ENCODE results near the gene ABL1. TPM values are rescaled to one million over a fixed set of nuclear protein-coding genes. Genes with fewer than 3 reads are reported as not detected.

Gene ABL1
- total RNA-seq, 1 experiment from 2014 or later, result 11.4 TPM

DNA sequence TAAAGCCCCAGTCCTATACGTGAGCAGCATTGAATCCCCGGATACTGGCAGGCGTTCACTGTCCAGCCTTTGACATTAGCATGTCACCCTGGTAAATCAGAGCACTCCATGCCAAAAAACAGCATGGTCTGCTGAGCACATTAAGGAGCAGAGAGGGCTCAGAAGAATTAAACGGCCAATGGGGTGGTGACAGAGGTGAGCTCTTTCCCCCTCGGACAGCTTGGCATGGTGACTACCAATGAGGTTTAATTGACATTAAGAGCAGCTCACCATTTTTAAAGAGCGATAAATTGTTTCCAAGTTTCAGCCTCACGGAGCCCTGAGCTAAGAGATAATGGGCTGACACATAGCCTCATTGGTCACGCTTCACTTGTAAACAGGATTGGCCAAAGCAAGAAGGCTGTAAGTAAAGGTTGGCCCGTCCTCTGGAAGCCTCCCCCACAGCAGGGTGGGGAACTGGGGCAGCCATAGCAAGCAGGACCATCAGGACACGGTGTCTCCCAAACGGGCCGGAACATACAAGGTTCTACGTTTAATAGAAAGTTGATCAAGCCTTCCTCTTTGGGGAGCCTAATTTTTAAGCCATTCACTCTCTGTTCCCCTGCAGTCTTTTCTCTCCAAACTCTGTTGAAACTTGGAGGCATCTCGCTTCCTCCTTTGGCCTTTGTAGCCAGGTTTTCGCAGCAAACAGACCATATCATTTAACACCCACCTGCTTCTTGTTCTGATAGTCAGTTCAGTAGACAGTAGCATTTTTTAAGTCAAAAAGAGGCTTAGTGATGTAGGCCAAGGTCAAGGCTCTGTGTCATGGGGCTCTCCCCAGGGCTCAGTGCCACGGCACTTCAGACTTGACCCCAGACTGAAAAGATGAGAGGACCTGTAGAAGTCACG is 35.7 kb downstream of the ABL1 start:
- DNase-seq (ENCODE audit: low read depth), result peak; percentile 19

DNA sequence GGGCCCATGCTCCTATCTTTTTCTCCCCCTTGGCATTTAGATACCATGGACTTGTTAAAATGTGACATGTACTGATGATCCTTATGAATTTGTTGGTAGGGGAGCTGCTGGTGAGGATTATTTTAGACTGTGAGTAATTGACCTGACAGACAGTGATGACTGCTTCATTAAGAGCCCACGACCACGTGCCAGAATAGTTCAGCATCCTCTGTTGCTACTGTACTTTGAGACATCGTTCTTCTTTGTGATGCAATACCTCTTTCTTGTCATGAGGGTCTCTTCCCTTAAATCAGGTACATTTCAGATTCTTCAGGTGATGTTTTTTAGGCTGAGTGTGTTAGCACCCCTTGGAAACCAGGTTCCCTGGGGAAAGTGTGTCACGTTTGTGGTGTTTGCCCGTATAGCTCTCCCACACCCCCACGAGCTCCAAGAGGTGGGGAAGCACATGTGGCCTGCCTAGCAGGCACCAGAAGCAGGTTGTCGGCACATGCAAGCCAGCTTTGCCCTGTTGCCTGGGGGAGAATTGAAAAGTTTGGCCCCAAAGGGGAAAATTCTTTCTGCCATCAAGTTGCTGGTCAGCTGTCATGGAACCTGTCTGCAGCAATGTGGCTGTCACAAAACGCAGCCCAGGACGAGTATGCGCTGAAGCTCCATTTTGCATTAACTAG is 36.5 kb downstream of the ABL1 start:
- no peak for DNase-seq (ENCODE audit: low read depth)

DNA sequence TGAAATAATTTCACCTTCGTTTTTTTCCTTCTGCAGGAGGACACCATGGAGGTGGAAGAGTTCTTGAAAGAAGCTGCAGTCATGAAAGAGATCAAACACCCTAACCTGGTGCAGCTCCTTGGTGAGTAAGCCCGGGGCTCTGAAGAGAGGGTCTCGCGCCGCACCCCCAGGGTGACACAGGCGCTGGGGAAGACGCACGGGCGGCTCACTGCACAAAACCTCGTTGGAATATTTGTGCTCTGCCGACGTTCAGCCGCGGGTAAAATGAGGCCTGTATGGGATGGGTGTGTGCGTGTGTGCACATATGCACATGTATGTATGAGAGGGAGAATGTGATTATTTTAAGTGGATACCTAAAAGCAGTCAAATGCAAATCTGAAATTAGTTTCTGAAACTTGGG is 37.0 kb downstream of the ABL1 start:
- no peak for DNase-seq (ENCODE audit: low read depth)

DNA sequence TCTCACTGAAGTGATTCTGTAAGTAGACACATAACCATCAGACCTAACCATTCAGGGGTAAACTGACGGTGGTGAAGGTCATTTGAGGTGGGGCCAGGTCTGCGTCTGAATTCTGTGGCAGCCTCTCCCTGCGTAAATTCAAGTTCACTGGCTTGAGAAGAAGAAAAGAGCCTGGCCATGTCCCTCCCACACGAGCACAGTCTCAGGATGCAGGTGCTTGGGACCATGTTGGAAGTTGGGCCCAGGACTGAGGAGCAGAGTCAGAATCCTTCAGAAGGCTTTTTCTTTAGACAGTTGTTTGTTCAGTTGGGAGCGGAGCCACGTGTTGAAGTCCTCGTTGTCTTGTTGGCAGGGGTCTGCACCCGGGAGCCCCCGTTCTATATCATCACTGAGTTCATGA is 37.5 kb downstream of the ABL1 start:
- no peak for DNase-seq (ENCODE audit: low read depth)

DNA sequence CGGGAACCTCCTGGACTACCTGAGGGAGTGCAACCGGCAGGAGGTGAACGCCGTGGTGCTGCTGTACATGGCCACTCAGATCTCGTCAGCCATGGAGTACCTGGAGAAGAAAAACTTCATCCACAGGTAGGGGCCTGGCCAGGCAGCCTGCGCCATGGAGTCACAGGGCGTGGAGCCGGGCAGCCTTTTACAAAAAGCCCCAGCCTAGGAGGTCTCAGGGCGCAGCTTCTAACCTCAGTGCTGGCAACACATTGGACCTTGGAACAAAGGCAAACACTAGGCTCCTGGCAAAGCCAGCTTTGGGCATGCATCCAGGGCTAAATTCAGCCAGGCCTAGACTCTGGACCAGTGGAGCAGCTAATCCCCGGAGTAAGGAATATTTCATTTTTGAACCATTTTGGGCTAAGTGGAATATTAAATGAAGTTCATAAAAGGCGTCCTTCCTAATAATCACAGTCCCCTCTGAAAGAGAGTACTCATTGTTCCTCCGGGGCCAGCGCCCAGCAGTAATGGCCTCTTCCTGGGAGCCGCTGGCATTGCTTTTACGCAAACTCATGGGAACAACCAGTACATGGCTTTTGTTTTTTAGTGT is 38.0 kb downstream of the ABL1 start:
- no peak for DNase-seq (ENCODE audit: low read depth)

DNA sequence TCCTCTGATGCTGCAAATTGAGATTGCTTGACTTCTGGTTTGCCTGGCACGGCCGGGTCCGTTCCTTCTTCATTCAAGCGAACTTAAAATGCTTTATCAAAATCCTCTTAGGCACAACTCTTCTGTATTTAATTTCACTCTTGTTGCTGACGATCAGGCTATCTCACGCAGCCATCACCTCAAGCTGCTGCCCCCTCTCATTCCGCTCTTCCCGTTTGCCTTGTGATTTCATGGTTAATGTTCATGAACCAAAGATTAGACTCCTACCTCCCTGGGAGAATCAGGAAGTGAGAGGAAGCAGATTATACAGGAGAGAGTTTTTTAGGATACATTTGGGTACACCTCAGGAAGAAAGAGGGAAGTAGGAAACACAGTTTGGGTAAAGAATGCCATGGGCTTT is 38.9 kb downstream of the ABL1 start:
- no peak for DNase-seq (ENCODE audit: low read depth)

DNA sequence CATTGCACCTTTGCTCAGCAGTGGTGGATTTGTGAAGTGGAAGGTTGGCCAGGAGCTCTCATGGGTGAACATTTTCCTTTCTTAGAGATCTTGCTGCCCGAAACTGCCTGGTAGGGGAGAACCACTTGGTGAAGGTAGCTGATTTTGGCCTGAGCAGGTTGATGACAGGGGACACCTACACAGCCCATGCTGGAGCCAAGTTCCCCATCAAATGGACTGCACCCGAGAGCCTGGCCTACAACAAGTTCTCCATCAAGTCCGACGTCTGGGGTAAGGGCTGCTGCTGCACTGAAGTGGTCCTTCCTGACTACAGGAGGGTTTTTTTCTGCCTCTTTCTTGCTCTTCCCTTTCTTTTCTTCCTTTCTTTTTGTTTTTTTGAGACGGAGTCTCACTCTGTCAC is 39.7 kb downstream of the ABL1 start:
- DNase-seq (ENCODE audit: low read depth), result no peak

DNA sequence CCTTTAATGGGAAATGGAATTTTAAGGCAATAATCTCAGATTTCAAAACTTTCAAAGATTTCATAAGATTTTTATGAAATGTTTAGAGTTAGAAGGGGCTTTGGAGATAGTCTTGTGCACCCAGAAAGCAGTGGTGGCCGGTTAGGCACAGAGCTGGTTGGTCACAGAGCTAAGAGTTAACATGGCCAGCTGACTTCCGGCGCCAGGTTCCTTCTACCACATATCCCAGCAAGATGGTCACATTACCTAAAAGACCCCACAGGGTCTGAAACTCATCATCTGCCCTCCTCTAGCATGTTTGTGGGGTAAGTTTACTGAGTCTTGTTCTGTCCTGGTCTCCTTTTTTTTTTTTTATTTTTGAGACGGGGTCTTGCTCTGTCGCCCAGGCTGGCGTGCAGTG is 42.2 kb downstream of the ABL1 start:
- no peak for DNase-seq (ENCODE audit: low read depth)

DNA sequence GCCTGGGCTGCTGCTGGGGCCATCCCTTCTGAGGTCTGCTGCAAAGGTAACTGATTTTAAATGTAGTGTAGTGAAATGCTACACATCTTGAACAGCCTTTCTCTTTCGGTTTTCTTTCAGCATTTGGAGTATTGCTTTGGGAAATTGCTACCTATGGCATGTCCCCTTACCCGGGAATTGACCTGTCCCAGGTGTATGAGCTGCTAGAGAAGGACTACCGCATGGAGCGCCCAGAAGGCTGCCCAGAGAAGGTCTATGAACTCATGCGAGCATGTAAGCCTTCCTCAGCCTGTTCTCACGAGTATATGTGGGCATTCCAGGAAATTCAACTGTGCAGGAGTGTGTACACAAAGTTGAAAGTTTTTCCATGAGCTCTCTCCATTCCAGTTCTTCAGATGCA is 43.2 kb downstream of the ABL1 start:
- DNase-seq (ENCODE audit: low read depth), result no peak

DNA sequence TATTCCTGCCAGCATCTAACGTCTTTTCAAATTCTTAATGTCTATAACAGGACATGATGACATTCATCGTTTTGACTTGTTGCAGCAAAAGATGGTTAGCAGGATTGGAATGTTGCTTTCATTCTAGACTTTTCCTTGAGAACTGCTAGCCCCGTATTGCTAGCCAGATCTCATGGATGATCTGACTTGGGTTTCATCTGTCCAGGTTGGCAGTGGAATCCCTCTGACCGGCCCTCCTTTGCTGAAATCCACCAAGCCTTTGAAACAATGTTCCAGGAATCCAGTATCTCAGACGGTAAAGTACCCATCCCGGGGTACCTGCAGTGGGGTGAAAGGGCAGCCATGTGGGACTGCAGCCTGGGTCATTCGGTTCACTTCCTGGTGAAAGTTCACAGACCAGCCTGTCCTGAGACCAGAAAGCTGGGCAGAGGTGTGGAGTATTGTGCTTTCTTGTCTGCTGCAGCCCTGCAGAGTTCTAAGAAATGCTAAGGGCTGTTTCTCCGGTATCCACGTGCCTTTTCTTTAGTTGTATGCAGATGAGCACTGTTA is 44.9 kb downstream of the ABL1 start:
- DNase-seq (ENCODE audit: low read depth), result no peak

DNA sequence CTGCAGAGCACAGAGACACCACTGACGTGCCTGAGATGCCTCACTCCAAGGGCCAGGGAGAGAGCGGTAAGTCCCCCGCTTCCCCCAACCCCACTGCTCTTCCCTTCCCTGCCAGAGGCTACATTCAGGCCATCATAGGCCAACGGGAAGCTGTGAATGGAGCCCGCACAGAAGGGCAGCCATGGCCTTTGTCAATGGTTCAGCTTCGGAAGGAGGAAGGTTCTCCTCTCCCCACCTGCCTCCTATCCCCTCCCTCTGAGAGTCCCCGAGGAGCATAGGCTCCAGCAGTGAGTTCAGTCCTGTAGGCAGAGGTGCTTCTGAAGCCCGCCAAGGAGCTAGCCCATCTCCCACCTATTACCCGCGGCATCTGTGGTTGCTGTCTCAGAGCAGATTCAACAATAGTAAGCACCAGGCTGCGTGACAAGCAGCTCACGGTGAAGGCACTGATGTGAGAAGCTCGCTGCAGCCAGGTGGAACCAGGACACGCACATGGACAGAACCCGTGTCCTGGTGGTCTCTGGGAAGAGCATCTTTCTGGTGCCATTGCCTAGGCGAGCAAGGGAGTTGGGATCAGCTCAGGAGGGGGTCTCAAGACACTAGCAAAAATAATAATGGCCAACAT is 45.7 kb downstream of the ABL1 start:
- no peak for DNase-seq (ENCODE audit: low read depth)

DNA sequence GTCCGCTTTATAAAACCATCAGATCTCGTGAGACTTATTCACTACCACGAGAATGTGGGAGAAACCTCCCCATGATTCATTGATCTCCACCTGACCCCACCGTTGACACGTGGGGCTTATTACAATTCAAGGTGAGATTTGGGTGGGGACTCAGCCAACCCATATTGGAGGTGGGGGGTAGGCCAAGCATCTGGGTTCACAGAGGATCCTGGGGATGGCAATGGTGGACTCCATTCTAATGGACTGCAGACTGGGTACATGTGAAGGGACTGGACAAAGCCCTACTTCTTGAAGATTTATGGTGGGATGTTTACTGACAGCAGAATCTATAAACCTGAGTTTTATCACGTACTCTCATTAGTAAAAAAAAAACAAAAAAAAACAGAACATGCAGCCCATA is 46.5 kb downstream of the ABL1 start:
- DNase-seq (ENCODE audit: low read depth), result no peak

DNA sequence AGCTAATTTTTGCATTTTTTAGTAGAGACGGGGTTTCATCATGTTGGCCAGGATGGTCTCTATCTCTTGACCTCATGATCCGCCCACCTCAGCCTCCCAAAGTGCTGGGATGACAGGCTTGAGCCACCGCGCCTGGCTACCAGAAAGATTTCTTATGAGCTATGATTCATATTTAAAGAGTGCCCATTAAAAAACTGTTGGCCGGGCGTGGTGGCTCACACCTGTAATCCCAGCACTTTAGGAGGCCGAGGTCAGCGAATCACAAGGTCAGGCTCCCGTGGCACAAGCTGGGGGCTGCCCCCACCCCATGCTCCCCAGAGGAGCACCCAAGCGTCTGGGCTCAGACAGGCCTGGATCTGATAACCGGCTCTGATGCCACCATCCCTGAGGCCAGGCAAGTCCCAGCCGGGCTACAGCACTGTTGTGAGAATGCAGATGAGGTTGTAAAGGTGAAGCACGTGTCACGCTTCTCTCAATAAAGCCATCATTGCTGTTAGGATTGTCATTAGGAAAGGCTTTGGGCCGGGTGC is 47.7 kb downstream of the ABL1 start:
- DNase-seq (ENCODE audit: low read depth), result no peak

DNA sequence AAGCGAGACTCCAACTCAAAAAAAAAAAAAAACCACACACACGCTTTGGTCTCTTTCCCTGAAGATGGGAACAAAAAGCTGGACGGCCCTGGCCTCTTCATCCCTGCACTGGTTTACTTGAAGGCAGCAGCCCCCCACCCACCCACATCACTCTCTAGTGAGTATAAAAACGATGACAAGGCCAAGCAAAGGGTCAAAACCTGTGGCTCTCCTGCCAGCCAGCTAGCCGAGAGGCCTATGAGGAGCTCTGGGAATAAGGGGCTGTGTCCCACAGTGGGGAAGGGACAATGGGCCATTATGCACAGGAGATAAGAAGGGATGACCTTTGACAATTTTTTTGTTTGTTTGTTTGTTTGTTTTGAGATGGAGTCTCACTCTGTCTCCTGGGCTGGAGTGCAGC is 48.4 kb downstream of the ABL1 start:
- DNase-seq (ENCODE audit: low read depth), result no peak

DNA sequence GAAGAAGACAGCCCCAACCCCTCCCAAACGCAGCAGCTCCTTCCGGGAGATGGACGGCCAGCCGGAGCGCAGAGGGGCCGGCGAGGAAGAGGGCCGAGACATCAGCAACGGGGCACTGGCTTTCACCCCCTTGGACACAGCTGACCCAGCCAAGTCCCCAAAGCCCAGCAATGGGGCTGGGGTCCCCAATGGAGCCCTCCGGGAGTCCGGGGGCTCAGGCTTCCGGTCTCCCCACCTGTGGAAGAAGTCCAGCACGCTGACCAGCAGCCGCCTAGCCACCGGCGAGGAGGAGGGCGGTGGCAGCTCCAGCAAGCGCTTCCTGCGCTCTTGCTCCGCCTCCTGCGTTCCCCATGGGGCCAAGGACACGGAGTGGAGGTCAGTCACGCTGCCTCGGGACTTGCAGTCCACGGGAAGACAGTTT is 49.1 kb downstream of the ABL1 start:
- no peak for DNase-seq (ENCODE audit: low read depth)

DNA sequence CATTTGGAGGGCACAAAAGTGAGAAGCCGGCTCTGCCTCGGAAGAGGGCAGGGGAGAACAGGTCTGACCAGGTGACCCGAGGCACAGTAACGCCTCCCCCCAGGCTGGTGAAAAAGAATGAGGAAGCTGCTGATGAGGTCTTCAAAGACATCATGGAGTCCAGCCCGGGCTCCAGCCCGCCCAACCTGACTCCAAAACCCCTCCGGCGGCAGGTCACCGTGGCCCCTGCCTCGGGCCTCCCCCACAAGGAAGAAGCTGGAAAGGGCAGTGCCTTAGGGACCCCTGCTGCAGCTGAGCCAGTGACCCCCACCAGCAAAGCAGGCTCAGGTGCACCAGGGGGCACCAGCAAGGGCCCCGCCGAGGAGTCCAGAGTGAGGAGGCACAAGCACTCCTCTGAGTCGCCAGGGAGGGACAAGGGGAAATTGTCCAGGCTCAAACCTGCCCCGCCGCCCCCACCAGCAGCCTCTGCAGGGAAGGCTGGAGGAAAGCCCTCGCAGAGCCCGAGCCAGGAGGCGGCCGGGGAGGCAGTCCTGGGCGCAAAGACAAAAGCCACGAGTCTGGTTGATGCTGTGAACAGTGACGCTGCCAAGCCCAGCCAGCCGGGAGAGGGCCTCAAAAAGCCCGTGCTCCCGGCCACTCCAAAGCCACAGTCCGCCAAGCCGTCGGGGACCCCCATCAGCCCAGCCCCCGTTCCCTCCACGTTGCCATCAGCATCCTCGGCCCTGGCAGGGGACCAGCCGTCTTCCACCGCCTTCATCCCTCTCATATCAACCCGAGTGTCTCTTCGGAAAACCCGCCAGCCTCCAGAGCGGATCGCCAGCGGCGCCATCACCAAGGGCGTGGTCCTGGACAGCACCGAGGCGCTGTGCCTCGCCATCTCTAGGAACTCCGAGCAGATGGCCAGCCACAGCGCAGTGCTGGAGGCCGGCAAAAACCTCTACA is 49.8 kb downstream of the ABL1 start:
- no peak for DNase-seq (ENCODE audit: low read depth)

DNA sequence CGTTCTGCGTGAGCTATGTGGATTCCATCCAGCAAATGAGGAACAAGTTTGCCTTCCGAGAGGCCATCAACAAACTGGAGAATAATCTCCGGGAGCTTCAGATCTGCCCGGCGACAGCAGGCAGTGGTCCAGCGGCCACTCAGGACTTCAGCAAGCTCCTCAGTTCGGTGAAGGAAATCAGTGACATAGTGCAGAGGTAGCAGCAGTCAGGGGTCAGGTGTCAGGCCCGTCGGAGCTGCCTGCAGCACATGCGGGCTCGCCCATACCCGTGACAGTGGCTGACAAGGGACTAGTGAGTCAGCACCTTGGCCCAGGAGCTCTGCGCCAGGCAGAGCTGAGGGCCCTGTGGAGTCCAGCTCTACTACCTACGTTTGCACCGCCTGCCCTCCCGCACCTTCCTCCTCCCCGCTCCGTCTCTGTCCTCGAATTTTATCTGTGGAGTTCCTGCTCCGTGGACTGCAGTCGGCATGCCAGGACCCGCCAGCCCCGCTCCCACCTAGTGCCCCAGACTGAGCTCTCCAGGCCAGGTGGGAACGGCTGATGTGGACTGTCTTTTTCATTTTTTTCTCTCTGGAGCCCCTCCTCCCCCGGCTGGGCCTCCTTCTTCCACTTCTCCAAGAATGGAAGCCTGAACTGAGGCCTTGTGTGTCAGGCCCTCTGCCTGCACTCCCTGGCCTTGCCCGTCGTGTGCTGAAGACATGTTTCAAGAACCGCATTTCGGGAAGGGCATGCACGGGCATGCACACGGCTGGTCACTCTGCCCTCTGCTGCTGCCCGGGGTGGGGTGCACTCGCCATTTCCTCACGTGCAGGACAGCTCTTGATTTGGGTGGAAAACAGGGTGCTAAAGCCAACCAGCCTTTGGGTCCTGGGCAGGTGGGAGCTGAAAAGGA is 50.7 kb downstream of the ABL1 start:
- no peak for DNase-seq (ENCODE audit: low read depth)

DNA sequence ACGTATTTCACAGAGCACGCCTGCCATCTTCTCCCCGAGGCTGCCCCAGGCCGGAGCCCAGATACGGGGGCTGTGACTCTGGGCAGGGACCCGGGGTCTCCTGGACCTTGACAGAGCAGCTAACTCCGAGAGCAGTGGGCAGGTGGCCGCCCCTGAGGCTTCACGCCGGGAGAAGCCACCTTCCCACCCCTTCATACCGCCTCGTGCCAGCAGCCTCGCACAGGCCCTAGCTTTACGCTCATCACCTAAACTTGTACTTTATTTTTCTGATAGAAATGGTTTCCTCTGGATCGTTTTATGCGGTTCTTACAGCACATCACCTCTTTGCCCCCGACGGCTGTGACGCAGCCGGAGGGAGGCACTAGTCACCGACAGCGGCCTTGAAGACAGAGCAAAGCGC is 51.9 kb downstream of the ABL1 start:
- DNase-seq (ENCODE audit: low read depth), result no peak

DNA sequence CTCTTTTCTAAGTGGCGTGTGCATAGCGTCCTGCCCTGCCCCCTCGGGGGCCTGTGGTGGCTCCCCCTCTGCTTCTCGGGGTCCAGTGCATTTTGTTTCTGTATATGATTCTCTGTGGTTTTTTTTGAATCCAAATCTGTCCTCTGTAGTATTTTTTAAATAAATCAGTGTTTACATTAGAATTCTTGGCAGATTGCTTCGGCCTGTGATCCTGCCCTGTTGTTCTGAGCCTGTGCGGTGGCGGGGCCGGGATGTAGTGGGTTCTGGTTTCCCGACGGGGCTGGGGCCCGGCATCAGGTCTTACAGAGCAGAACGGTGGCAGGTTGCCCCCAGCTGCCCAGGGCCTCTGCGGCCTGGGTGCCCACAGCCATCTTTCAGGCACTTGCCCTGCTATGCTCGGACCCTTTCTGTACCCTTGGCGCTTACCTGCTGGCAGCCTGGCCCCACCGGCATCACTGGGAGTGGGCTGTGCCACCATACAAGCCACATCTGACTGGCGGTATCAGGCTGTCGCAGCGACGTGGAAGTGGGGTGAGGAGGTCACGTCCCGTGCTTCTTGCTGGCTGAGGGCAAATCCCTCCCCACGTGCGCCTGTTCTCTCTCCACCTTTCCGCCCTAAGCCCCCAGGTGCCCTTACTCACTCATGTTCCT is 52.6 kb downstream of the ABL1 start:
- no peak for DNase-seq (ENCODE audit: low read depth)
